Brain microvascular endothelial cell (primary cell): ENCODE results near the gene KLHL3.

Experiments used
- DNase-seq: peaks from one replicate; pipeline ENCODE4 v3.0.0-alpha.2; 2020
- H3K27ac ChIP-seq: fragments of 250-450 bp; sonication (Bioruptor Pico); 2 replicates; pipeline ENCODE4 v1.5.1; 2020; ENCODE audit warnings: mild to moderate bottlenecking, moderate library complexity
- H3K27me3 ChIP-seq: fragments of 250-450 bp; sonication (Bioruptor Pico); replicated peaks from 2 replicates; pipeline ENCODE4 v1.5.1; 2020; ENCODE audit warnings: mild to moderate bottlenecking
- H3K36me3 ChIP-seq: fragments of 250-450 bp; sonication (Bioruptor Pico); replicated peaks from 2 replicates; pipeline ENCODE4 v1.5.1; 2020; ENCODE audit warnings: mild to moderate bottlenecking
- H3K4me3 ChIP-seq: 2 replicates; pipeline ENCODE4 v1.5.1; 2011; ENCODE audit warnings: low read depth, mild to moderate bottlenecking, control low read depth, low read length, moderate library complexity
- CTCF ChIP-seq: IDR thresholded peaks from 2 replicates; pipeline ENCODE4 v1.5.1; 2011; ENCODE audit warnings: low read depth, mild to moderate bottlenecking, moderate library complexity, low read length, control low read depth, inconsistent platforms; ENCODE audit errors: missing control alignments
- in situ Hi-C: cut with HindIII; loops from 2 replicates; pipeline ENCODE4 v1.10.0; 2017; ENCODE audit warnings: low sequenced_read_pairs, low pct_ligation_motif_present

KLHL3 gene

GRCh38 chr5:137761566-137761965 lies 25.7 kb upstream of the KLHL3 start:
- in situ Hi-C loops, result no loop called here
- DNase-seq, result no peak
- H3K27ac ChIP-seq, result no peak overlapping the region

DNA sequence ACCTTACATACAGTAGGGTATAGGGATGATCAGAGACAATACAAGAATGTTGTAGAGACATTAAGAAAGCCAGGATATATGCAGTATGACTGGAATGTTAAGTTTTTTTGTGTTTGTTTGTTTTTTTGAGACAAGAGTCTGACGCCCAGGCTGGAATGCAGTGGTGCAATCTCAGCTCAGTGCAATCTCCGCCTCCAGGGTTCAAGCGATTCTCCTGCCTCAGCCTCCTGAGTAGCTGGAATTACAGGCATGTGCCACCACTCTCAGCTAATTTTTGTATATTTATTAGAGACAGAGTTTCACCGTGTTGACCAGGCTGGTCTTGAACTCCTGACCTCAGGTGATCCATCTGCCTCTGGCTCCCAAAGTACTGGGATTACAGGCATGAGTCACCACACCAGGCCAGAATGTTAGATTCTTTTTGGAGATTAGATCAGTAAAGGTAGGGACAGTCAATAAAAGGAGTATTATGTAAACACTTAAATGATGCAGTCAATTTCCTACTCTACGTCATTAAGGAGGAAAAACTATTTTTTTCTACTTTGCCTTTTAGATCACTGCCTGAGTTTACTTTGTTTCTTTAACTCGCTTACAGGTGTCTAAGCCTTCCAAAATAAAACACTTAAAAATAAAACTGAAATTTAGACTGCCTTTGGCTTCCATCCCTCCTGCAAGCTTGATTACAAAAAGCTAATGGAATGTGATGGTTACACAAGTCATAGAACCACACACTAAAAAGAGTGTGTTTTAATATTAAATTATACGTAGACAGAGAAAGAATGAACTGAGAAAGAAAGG lies 25.0 kb upstream of the KLHL3 start:
- Histone ChIP-seq H3K27ac (no peak overlapping the region), H3K36me3 (no peaks in the 10 kb centered on the region), H3K4me3 (no peak overlapping the region), H3K27me3 (no peaks in the 10 kb centered on the region)
- TF ChIP-seq CTCF, result no peak
- in situ Hi-C loops, result no loop called here
- no peak for DNase-seq

More at GRCh38 chr5:137761566-137761965, 25.7 kb upstream of the KLHL3 start:
- no peak for TF ChIP-seq CTCF
- no peak overlapping the region for H3K4me3 ChIP-seq
- H3K36me3 ChIP-seq, result no peaks in the 10 kb centered on the region
- no peaks in the 10 kb centered on the region for H3K27me3 ChIP-seq

- no peak for DNase-seq
- H3K36me3 ChIP-seq, result no peaks in the 10 kb centered on the region
- H3K4me3 ChIP-seq, result no peak overlapping the region
- H3K27ac ChIP-seq, result no peak overlapping the region
- TF ChIP-seq CTCF, result no peak
- in situ Hi-C loops, result no loop called here
- H3K27me3 ChIP-seq, result no peaks in the 10 kb centered on the region
These were observed 24.4 kb upstream of the KLHL3 start for GRCh38 chr5:137760294-137760693.

DNA sequence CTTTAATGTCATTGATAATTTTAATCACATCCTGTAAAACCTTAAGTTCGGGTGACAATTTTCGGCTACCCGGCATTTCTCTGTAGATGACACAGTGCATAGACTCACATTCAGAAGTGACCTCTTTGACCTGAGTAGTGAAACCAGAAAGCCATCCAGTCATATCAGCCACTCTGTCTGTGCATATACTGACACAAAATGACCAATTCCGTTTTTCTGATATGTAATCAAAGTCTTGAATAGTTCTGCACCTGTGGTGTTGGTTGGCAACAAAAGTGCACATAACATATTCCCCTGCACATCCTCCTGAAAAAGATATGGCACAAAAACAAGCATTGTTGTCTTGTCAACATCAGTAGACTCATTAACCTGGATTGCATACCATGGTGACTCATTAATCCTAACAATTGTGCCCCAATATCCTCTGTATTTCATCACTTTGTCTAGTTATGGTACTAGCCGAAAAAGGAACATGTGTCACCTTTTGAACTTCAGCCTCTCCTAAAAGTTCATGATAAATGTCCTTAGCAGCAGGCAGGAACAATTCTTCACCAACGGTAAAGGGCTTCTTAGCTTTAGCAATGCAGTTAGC lies 22.9 kb upstream of the KLHL3 start:
- TF ChIP-seq CTCF, result no peak
- H3K36me3 ChIP-seq, result no peaks in the 10 kb centered on the region
- DNase-seq, result no peak
- H3K4me3 ChIP-seq, result no peak overlapping the region
- in situ Hi-C loops, result no loop called here
- H3K27ac ChIP-seq, result no peak overlapping the region
- H3K27me3 ChIP-seq, result no peaks in the 10 kb centered on the region

DNA sequence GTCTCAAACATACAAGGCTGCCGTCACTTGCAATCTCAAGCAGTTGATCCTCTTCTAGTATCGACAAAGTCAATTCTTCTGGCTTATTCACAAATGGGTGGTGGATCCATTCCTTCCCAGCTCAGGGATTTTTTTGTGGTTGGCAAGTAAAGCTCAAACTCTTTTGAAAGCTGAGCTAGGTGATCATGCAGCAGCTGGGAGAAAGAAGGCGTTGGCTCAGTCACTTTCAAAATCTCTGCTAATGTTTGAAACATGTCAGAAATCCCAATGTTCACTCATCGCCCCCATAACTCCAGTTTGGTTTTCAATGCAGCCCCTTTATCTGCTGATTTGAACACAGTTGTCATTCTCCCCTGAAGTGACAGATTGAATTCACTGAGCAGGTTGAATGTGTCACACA lies 22.2 kb upstream of the KLHL3 start:
- H3K27me3 ChIP-seq, result no peaks in the 10 kb centered on the region
- in situ Hi-C loops, result no loop called here
- H3K4me3 ChIP-seq, result no peak overlapping the region
- TF ChIP-seq CTCF, result no peak
- no peak overlapping the region for H3K27ac ChIP-seq
- H3K36me3 ChIP-seq, result peaks cover under 1% of the 10 kb centered on the region
- DNase-seq, result no peak
